HepG2 (cell line): ENCODE measurements around the gene IRF2BPL. TPM values are rescaled to one million over a fixed set of nuclear protein-coding genes. Genes with fewer than 3 reads are reported as not detected.
A peak's percentile ranks its signal among the peaks of the same experiment; 100 is the strongest.

ENCODE experiments used
- BRD4 ChIP-seq: sonication (generic); formaldehyde crosslinking; IDR thresholded peaks from 2 replicates; pipeline ENCODE4 v1.4.0; 2020; ENCODE audit warnings: missing genetic modification reagents
- DPF2 ChIP-seq: sonication (generic); formaldehyde crosslinking; IDR thresholded peaks from 2 replicates; pipeline ENCODE4 v1.4.0; 2020; ENCODE audit warnings: mild to moderate bottlenecking, low read depth, missing genetic modification reagents, borderline replicate concordance
- EHMT2 ChIP-seq: fragments of 200-600 bp; sonication (generic); IDR thresholded peaks from 2 replicates; pipeline ENCODE4 v1.7.0; 2017; ENCODE audit warnings: antibody characterized with exemption, low read depth, low read length, borderline replicate concordance
- FOXK1 ChIP-seq: sonication (generic); formaldehyde crosslinking; IDR thresholded peaks from 2 replicates; pipeline ENCODE4 v1.4.0; 2020; ENCODE audit warnings: low read depth, missing genetic modification reagents, borderline replicate concordance
- FOXO1 ChIP-seq: sonication (generic); formaldehyde crosslinking; IDR thresholded peaks from 2 replicates; pipeline ENCODE4 v1.4.0; 2020; ENCODE audit warnings: missing genetic modification reagents
- HNRNPK ChIP-seq: fragments of 200-400 bp; formaldehyde crosslinking; IDR thresholded peaks from 2 replicates; pipeline ENCODE4 v1.6.1; 2018; ENCODE audit warnings: low read length, low read depth, moderate library complexity, mild to moderate bottlenecking; ENCODE audit not compliant: poor library complexity, severe bottlenecking
- KMT2B ChIP-seq: IDR thresholded peaks from 2 replicates; pipeline ENCODE4 v1.6.1; 2016; ENCODE audit warnings: missing genetic modification reagents, missing compliant biosample characterization
- MXD3 ChIP-seq: IDR thresholded peaks from 2 replicates; pipeline ENCODE4 v1.6.1; 2016; ENCODE audit warnings: mild to moderate bottlenecking, missing biosample characterization, missing genetic modification reagents
- MYC ChIP-seq: sonication (generic); formaldehyde crosslinking; IDR thresholded peaks from 2 replicates; pipeline ENCODE4 v1.9.0; 2021; ENCODE audit warnings: missing genetic modification reagents, borderline replicate concordance
- NFE2 ChIP-seq: sonication (generic); formaldehyde crosslinking; IDR thresholded peaks from 2 replicates; pipeline ENCODE4 v1.4.0; 2020; ENCODE audit warnings: missing genetic modification reagents
- RBAK ChIP-seq: sonication (generic); formaldehyde crosslinking; IDR thresholded peaks from 2 replicates; pipeline ENCODE4 v1.5.1; 2020; ENCODE audit warnings: mild to moderate bottlenecking, missing genetic modification reagents
- RORA ChIP-seq: sonication (generic); formaldehyde crosslinking; IDR thresholded peaks from 2 replicates; pipeline ENCODE4 v1.5.0; 2020; ENCODE audit warnings: mild to moderate bottlenecking, missing genetic modification reagents, moderate library complexity
- SKI ChIP-seq: fragments of 450-650 bp; IDR thresholded peaks from one replicate; pipeline ENCODE4 v1.6.1; 2018; ENCODE audit warnings: mild to moderate bottlenecking; ENCODE audit not compliant: partially characterized antibody
- SOX13 ChIP-seq, 3 experiments: fragments of 450-650 bp in 1 of 3; sonication (generic) in 1 of 3; formaldehyde crosslinking in 1 of 3; IDR thresholded peaks in 2 of 3; conservative IDR thresholded peaks in 1 of 3; 2 replicates each; pipeline versions ENCODE4 v1.5.0 to v1.6.1; 2016 to 2020; ENCODE audit warnings: antibody characterized with exemption in 1 of 3, mild to moderate bottlenecking in 1 of 3, missing compliant biosample characterization in 1 of 3, missing genetic modification reagents in 1 of 3, moderate library complexity in 1 of 3
- TP53 ChIP-seq: sonication (generic); formaldehyde crosslinking; conservative IDR thresholded peaks from 2 replicates; pipeline ENCODE4 v1.4.0; 2020; ENCODE audit warnings: missing genetic modification reagents
- WIZ ChIP-seq: sonication (generic); formaldehyde crosslinking; IDR thresholded peaks from 2 replicates; pipeline ENCODE4 v1.5.1; 2020; ENCODE audit warnings: mild to moderate bottlenecking, missing genetic modification reagents
- ZMAT3 ChIP-seq: sonication (generic); formaldehyde crosslinking; conservative IDR thresholded peaks from 2 replicates; pipeline ENCODE4 v1.7.0; 2021; ENCODE audit warnings: missing genetic modification reagents
- ZNF124 ChIP-seq: sonication (generic); formaldehyde crosslinking; IDR thresholded peaks from 2 replicates; pipeline ENCODE4 v1.4.0; 2020; ENCODE audit warnings: missing genetic modification reagents
- ZNF17 ChIP-seq: sonication (generic); formaldehyde crosslinking; IDR thresholded peaks from 2 replicates; pipeline ENCODE4 v1.5.0; 2020; ENCODE audit warnings: mild to moderate bottlenecking, missing genetic modification reagents
- ZNF20 ChIP-seq: sonication (generic); formaldehyde crosslinking; IDR thresholded peaks from 2 replicates; pipeline ENCODE4 v1.4.0; 2020; ENCODE audit warnings: mild to moderate bottlenecking, moderate library complexity, missing genetic modification reagents
- ZNF232 ChIP-seq: sonication (generic); formaldehyde crosslinking; IDR thresholded peaks from 2 replicates; pipeline ENCODE4 v1.4.0; 2020; ENCODE audit warnings: missing genetic modification reagents, borderline replicate concordance
- ZNF326 ChIP-seq: sonication (generic); formaldehyde crosslinking; IDR thresholded peaks from 2 replicates; pipeline ENCODE4 v1.4.0; 2020; ENCODE audit warnings: missing genetic modification reagents, borderline replicate concordance
- ZNF496 ChIP-seq: sonication (generic); formaldehyde crosslinking; IDR thresholded peaks from 2 replicates; pipeline ENCODE4 v1.8.1; 2023; ENCODE audit warnings: mild to moderate bottlenecking, moderate library complexity, missing genetic modification reagents; ENCODE audit not compliant: insufficient replicate concordance
- ZNF562 ChIP-seq: sonication (generic); formaldehyde crosslinking; IDR thresholded peaks from 2 replicates; pipeline ENCODE4 v1.8.0; 2022; ENCODE audit warnings: missing genetic modification reagents, borderline replicate concordance
- ZNF672 ChIP-seq: sonication (generic); formaldehyde crosslinking; IDR thresholded peaks from 2 replicates; pipeline ENCODE4 v1.8.1; 2022; ENCODE audit warnings: missing genetic modification reagents
- ZNF691 ChIP-seq: sonication (generic); formaldehyde crosslinking; IDR thresholded peaks from 2 replicates; pipeline ENCODE4 v1.4.0; 2020; ENCODE audit warnings: missing genetic modification reagents, low read depth, mild to moderate bottlenecking, borderline replicate concordance
- ZSCAN12 ChIP-seq: sonication (generic); formaldehyde crosslinking; IDR thresholded peaks from 2 replicates; pipeline ENCODE4 v1.9.0; 2021; ENCODE audit warnings: mild to moderate bottlenecking, missing genetic modification reagents
- polyA plus RNA-seq, 8 experiments: library from polyadenylated mRNA; depleted of rRNA in 3 of 8; stranded (reverse) in 7 of 8; unstranded in 1 of 8; fragments of >200 nt; fragmentation: Illumina TruSeq in 4 of 8; extraction: Trizol in 4 of 8; gene quantifications; 2 replicates each; pipeline versions ENCODE4 v1.2.1 to v1.2.3, GENCODE V29; 2011 to 2016; ENCODE audit warnings: low read depth in 4 of 8, missing spikeins in 1 of 8, mixed read lengths in 1 of 8; ENCODE audit not compliant: insufficient read depth in 1 of 8
- total RNA-seq, 5 experiments: library from RNA; depleted of rRNA; stranded (reverse); fragments of >200 nt; fragmentation: Illumina TruSeq; extraction: Trizol; gene quantifications; 2 replicates each; pipeline ENCODE4 v1.2.3, GENCODE V29; 2016; ENCODE audit warnings: low read depth in 1 of 5
- TF ChIP-seq, protein P1 (sequence below): IDR thresholded peaks from 2 replicates; pipeline ENCODE4 v1.6.1; 2016

The IRF2BPL gene
- total and polyA plus RNA-seq, 2 of the 13 experiments (the other 11 are each of a cell fraction or from before 2014, with no cell fraction given), result 6.6 to 8.4 TPM

GRCh38 chr14:77023001-77023996 is 5.2 kb downstream of the IRF2BPL start (continued):
- TF ChIP-seq WIZ (CRISPR knock-in tag) (no peak), SKI (peak; percentile 63), ZNF232 (CRISPR knock-in tag) (no peak), RORA (CRISPR knock-in tag) (no peak), MYC (CRISPR knock-in tag) (peak; percentile 38; the same call in 1 of the 2 replicates), ZNF326 (CRISPR knock-in tag) (no peak), ZNF496 (CRISPR knock-in tag) (no peak), FOXO1 (CRISPR knock-in tag) (peak; percentile 93), MXD3 (CRISPR knock-in tag) (no peak), ZNF691 (CRISPR knock-in tag) (no peak), ZMAT3 (CRISPR knock-in tag) (peak; percentile 37; the same call in 1 of the 2 replicates), ZNF562 (CRISPR knock-in tag) (no peak), EHMT2 (no peak), TP53 (no peak), HNRNPK (no peak), NFE2 (CRISPR knock-in tag) (no peak), ZSCAN12 (CRISPR knock-in tag) (no peak), BRD4 (CRISPR knock-in tag) (no peak), KMT2B (CRISPR knock-in tag) (0 out of 2 replicates have a peak, but pooled peaks have one; percentile 26), DPF2 (CRISPR knock-in tag) (peak; percentile 50; the same call in 1 of the 2 replicates), ZNF672 (CRISPR knock-in tag) (no peak), ZNF124 (no peak), ZNF17 (CRISPR knock-in tag) (no peak), FOXK1 (CRISPR knock-in tag) (peak; percentile 63; the same call in 1 of the 2 replicates), SOX13 (IDR thresholded peaks at IDR 0.05) (no peak), SOX13 (CRISPR knock-in tag; conservative IDR thresholded peaks at IDR 0.05 in 1 of 2, IDR thresholded peaks at IDR 0.05 in 1 of 2) (peak in 1 of 2 experiments; percentile 80; a peak in 2 of 4 replicates), ZNF20 (CRISPR knock-in tag) (no peak), RBAK (no peak)
- TF ChIP-seq, protein P1, sequence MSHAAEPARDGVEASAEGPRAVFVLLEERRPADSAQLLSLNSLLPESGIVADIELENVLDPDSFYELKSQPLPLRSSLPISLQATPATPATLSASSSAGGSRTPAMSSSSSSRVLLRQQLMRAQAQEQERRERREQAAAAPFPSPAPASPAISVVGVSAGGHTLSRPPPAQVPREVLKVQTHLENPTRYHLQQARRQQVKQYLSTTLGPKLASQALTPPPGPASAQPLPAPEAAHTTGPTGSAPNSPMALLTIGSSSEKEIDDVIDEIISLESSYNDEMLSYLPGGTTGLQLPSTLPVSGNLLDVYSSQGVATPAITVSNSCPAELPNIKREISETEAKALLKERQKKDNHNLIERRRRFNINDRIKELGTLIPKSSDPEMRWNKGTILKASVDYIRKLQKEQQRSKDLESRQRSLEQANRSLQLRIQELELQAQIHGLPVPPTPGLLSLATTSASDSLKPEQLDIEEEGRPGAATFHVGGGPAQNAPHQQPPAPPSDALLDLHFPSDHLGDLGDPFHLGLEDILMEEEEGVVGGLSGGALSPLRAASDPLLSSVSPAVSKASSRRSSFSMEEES, result no peak; the same call in 1 of the 2 replicates
